ENCODE results near the gene RGS17. TPM values are rescaled to one million over a fixed set of nuclear protein-coding genes. Genes with fewer than 3 reads are reported as not detected.
"Not testable (repeated sequence)": the region's sequence is repeated elsewhere in the genome, so short reads cannot be mapped to it uniquely, and the experiment has no call there.

Gene RGS17
- total RNA-seq, 1 donor from 2014 or later = 8.1 TPM

DNA sequence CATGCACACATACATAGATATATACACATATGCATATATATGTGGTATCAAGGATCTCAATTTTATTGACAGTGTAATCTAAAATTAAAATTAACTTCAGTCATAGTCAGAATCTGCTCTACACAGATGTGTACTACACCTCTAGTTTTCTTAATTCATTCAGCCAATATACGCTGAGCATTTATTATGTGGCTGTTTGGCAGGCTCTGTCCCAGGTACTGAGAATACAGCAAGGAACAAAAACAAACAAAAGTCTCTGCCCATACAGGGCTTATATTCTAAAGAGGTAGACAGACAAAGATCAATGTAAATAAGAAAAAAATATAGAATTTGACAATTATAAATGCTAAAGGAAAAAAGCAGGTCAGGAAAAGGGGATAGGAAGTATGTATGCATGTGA, 7.8 kb upstream of the RGS17 start:
- DNase-seq (ENCODE audit: low spot score) = no peak
- H2AFZ ChIP-seq (replicated peaks) = no peak overlapping the region

DNA sequence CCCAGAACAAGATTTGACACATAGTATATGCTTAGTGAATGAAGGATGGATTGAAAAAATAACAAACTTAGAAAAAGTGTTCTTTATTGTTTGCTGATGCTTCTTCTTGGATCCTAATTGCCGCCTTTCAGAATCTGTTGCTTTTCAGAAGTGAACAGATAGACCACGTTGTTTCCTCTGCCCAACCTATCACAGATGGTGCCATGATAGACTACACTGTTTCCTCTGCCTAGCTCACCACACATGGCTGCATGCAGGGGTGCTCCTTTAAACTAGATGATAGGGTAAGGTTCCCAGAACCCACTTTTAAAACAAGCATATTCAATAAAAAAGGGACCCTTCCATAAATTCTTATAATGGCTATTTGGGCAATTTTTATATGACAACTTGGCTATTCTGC, 4.6 kb upstream of the RGS17 start:
- Histone ChIP-seq H3K9me3 (ENCODE audit: low read depth) (no peaks in the 10 kb centered on the region), H3K27me3 (peaks cover 10% of the 10 kb centered on the region), H3K27ac (no peak overlapping the region), H3K79me2 (ENCODE audit: low read depth) (no peaks in the 10 kb centered on the region), H2AFZ (replicated peaks) (no peak overlapping the region), H3F3A (ENCODE audit: low read depth) (peaks cover 12% of the 10 kb centered on the region), H3K4me3 (no peak overlapping the region), H3K4me1 (peaks cover 19% of the 10 kb centered on the region), H3K4me2 (no peak overlapping the region), H3K36me3 (no peaks in the 10 kb centered on the region), H3K9ac (no peak overlapping the region), H4K20me1 (ENCODE audit: low read depth) (peaks cover 4% of the 10 kb centered on the region)
- Mint-ChIP-seq H3K4me3 (no peak overlapping the region), H3K4me1 (peaks cover 8% of the 10 kb centered on the region), H3K9me3 (peaks cover 13% of the 10 kb centered on the region), H3K36me3 (peaks cover 1% of the 10 kb centered on the region), H3K27ac (no peak overlapping the region), H3K27me3 (ENCODE audit: insufficient read depth, low read depth) (peaks cover 5% of the 10 kb centered on the region)
- DNase-seq (ENCODE audit: low spot score) = no peak
- TF ChIP-seq EZH2phosphoT487 (IDR thresholded peaks at IDR 0.05) (no peak), EZH2 (IDR thresholded peaks at IDR 0.05) (no peak)
- TF ChIP-seq, protein P1, sequence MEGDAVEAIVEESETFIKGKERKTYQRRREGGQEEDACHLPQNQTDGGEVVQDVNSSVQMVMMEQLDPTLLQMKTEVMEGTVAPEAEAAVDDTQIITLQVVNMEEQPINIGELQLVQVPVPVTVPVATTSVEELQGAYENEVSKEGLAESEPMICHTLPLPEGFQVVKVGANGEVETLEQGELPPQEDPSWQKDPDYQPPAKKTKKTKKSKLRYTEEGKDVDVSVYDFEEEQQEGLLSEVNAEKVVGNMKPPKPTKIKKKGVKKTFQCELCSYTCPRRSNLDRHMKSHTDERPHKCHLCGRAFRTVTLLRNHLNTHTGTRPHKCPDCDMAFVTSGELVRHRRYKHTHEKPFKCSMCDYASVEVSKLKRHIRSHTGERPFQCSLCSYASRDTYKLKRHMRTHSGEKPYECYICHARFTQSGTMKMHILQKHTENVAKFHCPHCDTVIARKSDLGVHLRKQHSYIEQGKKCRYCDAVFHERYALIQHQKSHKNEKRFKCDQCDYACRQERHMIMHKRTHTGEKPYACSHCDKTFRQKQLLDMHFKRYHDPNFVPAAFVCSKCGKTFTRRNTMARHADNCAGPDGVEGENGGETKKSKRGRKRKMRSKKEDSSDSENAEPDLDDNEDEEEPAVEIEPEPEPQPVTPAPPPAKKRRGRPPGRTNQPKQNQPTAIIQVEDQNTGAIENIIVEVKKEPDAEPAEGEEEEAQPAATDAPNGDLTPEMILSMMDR (IDR thresholded peaks at IDR 0.05) = no peak

More for the DNA sequence above, 7.8 kb upstream of the RGS17 start:
- H3K4me2 ChIP-seq = no peak overlapping the region
- no peaks in the 10 kb centered on the region for H3K79me2 ChIP-seq (ENCODE audit: low read depth)
- H3K9me3 ChIP-seq (ENCODE audit: low read depth) = no peaks in the 10 kb centered on the region
- Mint-ChIP-seq H3K4me1 (no peaks in the 10 kb centered on the region), H3K27me3 (ENCODE audit: insufficient read depth, low read depth) (peaks cover 2% of the 10 kb centered on the region), H3K27ac (no peak overlapping the region), H3K36me3 (no peaks in the 10 kb centered on the region), H3K9me3 (peaks cover 4% of the 10 kb centered on the region), H3K4me3 (no peak overlapping the region)
- H3K27me3 ChIP-seq = no peaks in the 10 kb centered on the region
- peaks cover 9% of the 10 kb centered on the region for H3F3A ChIP-seq (ENCODE audit: low read depth)
- TF ChIP-seq, protein P1 (IDR thresholded peaks at IDR 0.05) = no peak
- H3K27ac ChIP-seq = no peak overlapping the region
- H3K4me1 ChIP-seq = peaks cover 14% of the 10 kb centered on the region
- no peak overlapping the region for H3K9ac ChIP-seq
- H3K4me3 ChIP-seq = no peak overlapping the region
- H3K36me3 ChIP-seq = no peaks in the 10 kb centered on the region
- H4K20me1 ChIP-seq (ENCODE audit: low read depth) = peaks cover 4% of the 10 kb centered on the region

DNA sequence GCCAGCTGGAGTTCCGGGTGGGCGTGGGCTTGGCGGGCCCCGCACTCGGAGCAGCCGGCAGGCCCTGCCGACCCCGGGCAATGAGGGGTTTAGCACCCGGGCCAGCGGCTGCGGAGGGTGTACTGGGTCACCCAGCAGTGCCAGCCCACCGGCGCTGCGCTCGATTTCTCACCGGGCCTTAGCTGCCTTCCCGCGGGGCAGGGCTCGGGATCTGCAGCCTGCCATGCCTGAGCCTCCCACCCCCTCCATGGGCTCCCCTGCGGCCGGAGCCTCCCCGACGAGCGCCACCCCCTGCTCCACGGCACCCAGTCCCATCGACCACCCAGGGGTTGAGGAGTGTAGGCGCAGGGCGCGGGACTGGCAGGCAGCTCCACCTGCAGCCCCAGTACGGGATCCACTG, 2.6 kb upstream of the RGS17 start:
- not testable (repeated sequence) for H3K9ac ChIP-seq; DNase-seq (ENCODE audit: low spot score); H3K4me3 Mint-ChIP-seq; H4K20me1 ChIP-seq (ENCODE audit: low read depth); H3K27ac Mint-ChIP-seq; H3K9me3 ChIP-seq (ENCODE audit: low read depth); H3K36me3 Mint-ChIP-seq; H3K4me2 ChIP-seq; H3F3A ChIP-seq (ENCODE audit: low read depth); H3K4me3 ChIP-seq; H3K27ac ChIP-seq; H3K36me3 ChIP-seq; H2AFZ ChIP-seq (replicated peaks)
- Mint-ChIP-seq H3K9me3 (peaks cover 13% of the 10 kb centered on the region), H3K4me1 (peaks cover 16% of the 10 kb centered on the region), H3K27me3 (ENCODE audit: insufficient read depth, low read depth) (peaks cover 11% of the 10 kb centered on the region)
- peaks cover 10% of the 10 kb centered on the region for H3K79me2 ChIP-seq (ENCODE audit: low read depth)
- peaks cover 29% of the 10 kb centered on the region for H3K27me3 ChIP-seq
- H3K4me1 ChIP-seq = peaks cover 15% of the 10 kb centered on the region

DNA sequence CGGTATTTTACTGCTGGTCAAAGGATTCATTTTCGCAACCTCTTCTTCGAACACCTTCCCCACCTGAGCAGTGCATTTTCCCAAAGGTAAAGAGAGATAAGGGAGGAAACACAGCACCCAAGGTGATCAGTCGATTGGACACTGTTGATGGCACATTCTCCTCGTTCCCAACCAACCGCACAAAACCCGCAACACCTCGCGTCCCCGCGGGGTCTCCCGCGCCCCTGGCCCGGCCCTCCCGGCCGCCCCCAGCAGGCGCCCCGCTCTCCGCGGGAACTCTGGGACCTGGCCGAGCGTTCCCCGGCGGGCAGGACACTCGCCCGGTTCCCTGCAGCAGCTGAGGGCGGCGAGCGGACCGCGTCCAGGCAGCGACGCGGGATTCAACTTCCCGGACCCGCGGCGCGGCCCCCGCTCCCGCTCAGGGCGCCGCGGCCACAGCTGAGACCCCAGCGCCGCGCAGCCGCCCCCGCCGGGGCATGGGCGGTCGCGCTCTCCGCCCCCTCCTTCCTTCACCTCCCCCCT, 506 bp downstream of the RGS17 start:
- H3K9me3 Mint-ChIP-seq = peaks cover 13% of the 10 kb centered on the region
- peak; percentile 1 for TF ChIP-seq EZH2 (IDR thresholded peaks at IDR 0.05)
- TF ChIP-seq, protein P1 (IDR thresholded peaks at IDR 0.05) = no peak
- H3K4me3 ChIP-seq = peak overlapping the region; percentile 86
- H3K27me3 ChIP-seq = peaks cover 41% of the 10 kb centered on the region
- H4K20me1 ChIP-seq (ENCODE audit: low read depth) = peaks cover 18% of the 10 kb centered on the region
- H3K4me1 ChIP-seq = peaks cover 15% of the 10 kb centered on the region
- H3K4me1 Mint-ChIP-seq = peaks cover 16% of the 10 kb centered on the region
- H3K4me2 ChIP-seq = peak overlapping the region; percentile 99
- H3K9ac ChIP-seq = no peak overlapping the region
- H3K79me2 ChIP-seq (ENCODE audit: low read depth) = peaks cover 18% of the 10 kb centered on the region
- peak overlapping the region; percentile 95 for H3K27ac Mint-ChIP-seq
- no peaks in the 10 kb centered on the region for H3K36me3 ChIP-seq
- H3F3A ChIP-seq (ENCODE audit: low read depth) = peaks cover 4% of the 10 kb centered on the region
- peak overlapping the region; percentile 99 for H3K4me3 Mint-ChIP-seq
- no peak for DNase-seq (ENCODE audit: low spot score)
- H3K36me3 Mint-ChIP-seq = peaks cover 3% of the 10 kb centered on the region
- H3K27ac ChIP-seq = no peak overlapping the region
- no peaks in the 10 kb centered on the region for H3K9me3 ChIP-seq (ENCODE audit: low read depth)
- H2AFZ ChIP-seq (replicated peaks) = peak overlapping the region; percentile 100
- peaks cover 11% of the 10 kb centered on the region for H3K27me3 Mint-ChIP-seq (ENCODE audit: insufficient read depth, low read depth)
